Endothelial cell of umbilical vein (primary cell): ENCODE results near the gene AMH. TPM values are rescaled to one million over a fixed set of nuclear protein-coding genes. Genes with fewer than 3 reads are reported as not detected.

ENCODE experiments used
- BruUV-seq: library from RNA; stranded (reverse); fragments of 400-500 nt; replicated peaks from 2 replicates; lab custom pipeline; 2021; lab: Mats Ljungman, UMichigan
- CTCF ChIA-PET: fragments of 300-600, 350-600 bp; sonication (Branson Sonifier 250); formaldehyde crosslinking; loops from one replicate; lab custom pipeline; 2021; ENCODE audit warnings: antibody characterized with exemption, inconsistent platforms; lab: Charles Lee
- POLR2A ChIA-PET: fragments of 300-600, 350-600 bp; sonication (Branson Sonifier 250); formaldehyde crosslinking; loops from one replicate; lab custom pipeline; 2021; ENCODE audit warnings: antibody characterized with exemption, inconsistent platforms; lab: Charles Lee
- DNase-seq: peaks from one replicate; pipeline ENCODE4 v3.0.0-alpha.2; 2011; ENCODE audit warnings: low read depth, low spot score
- FAIRE-seq: peaks from 2 replicates; lab custom pipeline; 2011; peaks lifted over from hg19 to GRCh38; lab: Jason Lieb, UNC
- H2AFZ ChIP-seq: 2 replicates; pipeline ENCODE4 v1.6.0; 2012; ENCODE audit warnings: low read depth, low read length, control low read depth, inconsistent platforms
- H3K27ac ChIP-seq: 2 replicates; pipeline ENCODE4 v1.5.1; 2011; ENCODE audit warnings: low read depth, mild to moderate bottlenecking, control low read depth, low read length, moderate library complexity; ENCODE audit not compliant: insufficient read depth
- H3K27me3 ChIP-seq, 2 experiments: 2 replicates each; pipeline versions ENCODE4 v1.6.0 to v1.6.1; 2011; ENCODE audit warnings: low read length in 2 of 2, mixed read lengths in 1 of 2; ENCODE audit not compliant: control insufficient read depth in 2 of 2, insufficient read depth in 2 of 2
- H3K36me3 ChIP-seq, 2 experiments: 2 replicates in 1 of 2; 3 replicates in 1 of 2; pipeline ENCODE4 v1.5.1; 2011; ENCODE audit warnings: low read length in 2 of 2, mild to moderate bottlenecking in 1 of 2, moderate library complexity in 1 of 2; ENCODE audit not compliant: control insufficient read depth in 2 of 2, insufficient read depth in 2 of 2; ENCODE audit errors: extremely low read depth in 1 of 2
- H3K4me1 ChIP-seq: 3 replicates; pipeline ENCODE4 v1.5.1; 2011; ENCODE audit warnings: mild to moderate bottlenecking, low read length; ENCODE audit not compliant: control insufficient read depth, insufficient read depth; ENCODE audit errors: extremely low read depth
- H3K4me2 ChIP-seq: 2 replicates; pipeline ENCODE4 v1.6.1; 2011; ENCODE audit warnings: low read length, control low read depth, mixed read lengths; ENCODE audit not compliant: insufficient read depth
- H3K4me3 ChIP-seq, 3 experiments: fragments of 200-600 bp in 1 of 3; sonication (generic), shearing (Covaris generic) in 1 of 3; replicated peaks in 1 of 3; 2 replicates each; pipeline ENCODE4 v1.5.1; 2011 to 2016; ENCODE audit warnings: control low read depth in 3 of 3, low read length in 3 of 3, mild to moderate bottlenecking in 2 of 3, inconsistent platforms in 1 of 3, low read depth in 1 of 3, moderate library complexity in 1 of 3; ENCODE audit not compliant: insufficient read depth in 1 of 3
- H3K79me2 ChIP-seq: 2 replicates; pipeline ENCODE4 v1.6.0; 2012; ENCODE audit warnings: low read length, inconsistent platforms; ENCODE audit not compliant: control insufficient read depth, insufficient read depth
- H3K9ac ChIP-seq: replicated peaks from 2 replicates; pipeline ENCODE3; 2011; ENCODE audit warnings: low read length, control low read depth; ENCODE audit not compliant: insufficient read depth; ENCODE audit errors: extremely low read depth
- H3K9me1 ChIP-seq: replicated peaks from 3 replicates; pipeline ENCODE4 v1.6.0; 2011; ENCODE audit warnings: mild to moderate bottlenecking, low read length; ENCODE audit not compliant: control insufficient read depth, insufficient read depth; ENCODE audit errors: extremely low read depth
- H3K9me3 ChIP-seq: replicated peaks from 2 replicates; pipeline ENCODE4 v1.5.1; 2012; ENCODE audit warnings: low read length, inconsistent platforms; ENCODE audit not compliant: control insufficient read depth, insufficient read depth
- H4K20me1 ChIP-seq: replicated peaks from 2 replicates; pipeline ENCODE3; 2011; ENCODE audit warnings: mild to moderate bottlenecking, low read length; ENCODE audit not compliant: control insufficient read depth, insufficient read depth; ENCODE audit errors: extremely low read depth
- EZH2 ChIP-seq: IDR thresholded peaks from 2 replicates; pipeline ENCODE4 v1.6.1; 2012; ENCODE audit warnings: borderline replicate concordance, low read depth, mild to moderate bottlenecking, moderate library complexity, low read length, inconsistent platforms; ENCODE audit not compliant: severe bottlenecking
- FOS ChIP-seq: IDR thresholded peaks from 2 replicates; pipeline ENCODE4 v1.6.1; 2011; ENCODE audit warnings: mild to moderate bottlenecking, low read length, moderate library complexity, borderline replicate concordance; ENCODE audit not compliant: insufficient read depth
- GATA2 ChIP-seq: IDR thresholded peaks from 2 replicates; pipeline ENCODE4 v1.7.0; 2011; ENCODE audit warnings: low read depth, mild to moderate bottlenecking, moderate library complexity, mixed read lengths, low read length; ENCODE audit not compliant: insufficient read length, insufficient read depth
- JUN ChIP-seq: IDR thresholded peaks from 2 replicates; pipeline ENCODE4 v1.6.1; 2011; ENCODE audit warnings: borderline replicate concordance, low read depth; ENCODE audit not compliant: insufficient read length, insufficient read depth
- MYC ChIP-seq: IDR thresholded peaks from one replicate; pipeline ENCODE4 v1.6.1; 2011; ENCODE audit warnings: mild to moderate bottlenecking, low read depth, low read length
- POLR2A ChIP-seq: IDR thresholded peaks from 2 replicates; pipeline ENCODE4 v1.6.1; 2012; ENCODE audit warnings: low read depth, mild to moderate bottlenecking, control low read depth, low read length
- POLR2AphosphoS5 ChIP-seq: IDR thresholded peaks from 2 replicates; pipeline ENCODE4 v1.6.1; 2012; ENCODE audit warnings: low read depth, mild to moderate bottlenecking, control low read depth, low read length, moderate library complexity; ENCODE audit not compliant: insufficient read depth
- dilution Hi-C: fragments of 300-500 bp; cut with MboI; formaldehyde crosslinking; loops from one replicate; pipeline ENCODE4 v1.15.0; 2019; ENCODE audit warnings: low sequenced_read_pairs; ENCODE audit not compliant: extremely low pct_ligation_motif_present
- intact Hi-C: fragments of 100-400 bp; cut with micrococcal nuclease; formaldehyde crosslinking; loops from one replicate; pipeline ENCODE4 v1.10.0; 2022
- polyA plus RNA-seq, 4 experiments: library from polyadenylated mRNA; depleted of rRNA in 3 of 4; stranded (reverse) in 3 of 4; unstranded in 1 of 4; fragments of >200 nt; gene quantifications; 2 replicates each; pipeline versions ENCODE4 v1.2.1 to v1.2.3, GENCODE V29; 2011 to 2012; ENCODE audit warnings: missing spikeins in 1 of 4
- total RNA-seq: library from RNA; stranded (reverse); gene quantifications from 2 replicates; pipeline ENCODE4 v1.2.3, GENCODE V29; 2021
- TF ChIP-seq, protein P1 (sequence below), 2 donors: IDR thresholded peaks; 1 replicate in 1 of 2; 2 replicates in 1 of 2; pipeline ENCODE4 v1.5.1; 2011; ENCODE audit warnings: low read length in 2 of 2, mild to moderate bottlenecking in 2 of 2, moderate library complexity in 2 of 2, control low read depth in 1 of 2, inconsistent platforms in 1 of 2, low read depth in 1 of 2; ENCODE audit not compliant: insufficient read depth in 1 of 2; ENCODE audit errors: extremely low read depth in 1 of 2

AMH gene
- total and polyA plus RNA-seq, 2 donors (not counting 3 experiments of a cell fraction or from before 2014, with no cell fraction given) = 3.3 to 9.6 TPM

DNA sequence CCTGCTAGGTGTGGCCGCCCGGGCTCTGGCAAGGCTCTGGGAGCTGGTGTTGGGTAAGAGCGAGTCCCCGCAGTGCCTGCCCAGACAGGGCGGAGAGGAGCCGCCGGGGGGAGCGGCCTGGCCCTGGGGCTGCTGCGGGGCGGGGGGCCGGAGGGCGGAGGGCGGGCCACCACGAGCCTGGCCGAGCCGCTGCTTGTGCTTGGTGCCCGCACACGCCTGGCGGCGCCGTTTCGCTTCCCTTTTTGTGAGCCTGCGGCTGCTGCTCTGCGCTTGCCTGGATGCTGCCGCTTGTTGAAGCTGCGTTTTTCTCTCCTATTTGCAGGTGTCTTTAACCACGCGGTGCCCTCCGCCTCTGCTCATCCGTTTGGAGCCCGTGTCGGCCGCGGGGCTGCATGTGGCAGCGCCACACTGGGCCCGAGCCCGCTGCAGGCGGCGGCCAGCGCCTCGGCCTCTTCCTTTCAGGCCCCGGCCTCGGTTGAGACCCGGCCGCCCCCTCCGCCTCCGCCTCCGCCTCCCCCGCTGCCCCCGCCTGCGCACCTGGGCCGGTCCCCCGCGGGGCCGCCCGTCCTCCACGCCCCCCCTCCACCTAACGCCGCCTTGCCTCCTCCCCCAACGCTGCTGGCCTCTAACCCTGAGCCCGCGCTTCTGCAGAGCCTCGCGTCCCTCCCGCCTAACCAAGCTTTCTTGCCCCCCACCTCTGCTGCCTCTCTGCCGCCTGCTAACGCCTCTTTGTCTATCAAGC is 21.5 kb upstream of the AMH start:
- BruUV-seq = no TSS peak
- TF ChIP-seq EZH2 (no peak), FOS (no peak), MYC (no peak), POLR2A (no peak), POLR2AphosphoS5 (no peak), JUN (no peak), GATA2 (no peak)
- TF ChIP-seq, protein P1, sequence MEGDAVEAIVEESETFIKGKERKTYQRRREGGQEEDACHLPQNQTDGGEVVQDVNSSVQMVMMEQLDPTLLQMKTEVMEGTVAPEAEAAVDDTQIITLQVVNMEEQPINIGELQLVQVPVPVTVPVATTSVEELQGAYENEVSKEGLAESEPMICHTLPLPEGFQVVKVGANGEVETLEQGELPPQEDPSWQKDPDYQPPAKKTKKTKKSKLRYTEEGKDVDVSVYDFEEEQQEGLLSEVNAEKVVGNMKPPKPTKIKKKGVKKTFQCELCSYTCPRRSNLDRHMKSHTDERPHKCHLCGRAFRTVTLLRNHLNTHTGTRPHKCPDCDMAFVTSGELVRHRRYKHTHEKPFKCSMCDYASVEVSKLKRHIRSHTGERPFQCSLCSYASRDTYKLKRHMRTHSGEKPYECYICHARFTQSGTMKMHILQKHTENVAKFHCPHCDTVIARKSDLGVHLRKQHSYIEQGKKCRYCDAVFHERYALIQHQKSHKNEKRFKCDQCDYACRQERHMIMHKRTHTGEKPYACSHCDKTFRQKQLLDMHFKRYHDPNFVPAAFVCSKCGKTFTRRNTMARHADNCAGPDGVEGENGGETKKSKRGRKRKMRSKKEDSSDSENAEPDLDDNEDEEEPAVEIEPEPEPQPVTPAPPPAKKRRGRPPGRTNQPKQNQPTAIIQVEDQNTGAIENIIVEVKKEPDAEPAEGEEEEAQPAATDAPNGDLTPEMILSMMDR (IDR thresholded peaks at IDR 0.05; ENCODE audit: extremely low read depth in 1 of 2, insufficient read depth in 1 of 2, low read depth in 1 of 2, low read length in 2 of 2) = no peak
- intact Hi-C loops = no loop called here
- Histone ChIP-seq H3K9ac (no peak overlapping the region), H3K9me1 (no peaks in the 10 kb centered on the region), H4K20me1 (no peaks in the 10 kb centered on the region), H3K4me2 (no peak overlapping the region), H3K9me3 (no peaks in the 10 kb centered on the region), H2AFZ (no peak overlapping the region), H3K79me2 (no peaks in the 10 kb centered on the region), H3K4me3 (no peak overlapping the region), H3K27ac (no peak overlapping the region), H3K27me3 (no peaks in the 10 kb centered on the region), H3K36me3 (peaks cover 2 to 29% of the 10 kb centered on the region in 2 experiments), H3K4me1 (no peaks in the 10 kb centered on the region)
- POLR2A ChIA-PET = no interaction called here
- FAIRE-seq (no peak), DNase-seq (no peak)
- CTCF ChIA-PET = no interaction called here
- dilution Hi-C loops = no loop called here
